ENCODE data around the gene SPINK1.
"Not testable (repeated sequence)": the region's sequence is repeated elsewhere in the genome, so short reads cannot be mapped to it uniquely, and the experiment has no call there.

Gene SPINK1

GRCh38 chr5:147805030-147805454 lies 26.4 kb downstream of the SPINK1 start:
- DNase-seq (ENCODE audit: low read depth) = no peak

DNA sequence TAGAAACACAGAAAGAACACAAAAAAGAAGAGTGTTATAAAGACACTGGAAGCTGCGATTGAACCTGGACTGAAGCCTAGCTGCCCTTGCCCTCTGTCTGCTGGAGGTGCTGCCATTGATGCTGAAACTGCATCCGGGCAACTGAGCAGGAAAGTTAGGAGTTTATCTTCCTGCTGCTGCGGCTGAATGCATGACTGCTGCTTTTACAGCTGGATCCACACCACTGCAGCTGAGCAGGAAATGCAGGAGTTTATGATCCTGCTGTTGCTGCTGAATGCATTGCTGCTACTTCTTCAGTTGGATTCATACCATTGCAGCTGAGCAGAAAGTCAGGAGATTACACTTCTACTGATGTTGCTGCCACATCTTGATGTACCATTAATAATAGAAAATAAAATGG lies 27.1 kb downstream of the SPINK1 start:
- DNase-seq (ENCODE audit: low read depth) = no peak

DNA sequence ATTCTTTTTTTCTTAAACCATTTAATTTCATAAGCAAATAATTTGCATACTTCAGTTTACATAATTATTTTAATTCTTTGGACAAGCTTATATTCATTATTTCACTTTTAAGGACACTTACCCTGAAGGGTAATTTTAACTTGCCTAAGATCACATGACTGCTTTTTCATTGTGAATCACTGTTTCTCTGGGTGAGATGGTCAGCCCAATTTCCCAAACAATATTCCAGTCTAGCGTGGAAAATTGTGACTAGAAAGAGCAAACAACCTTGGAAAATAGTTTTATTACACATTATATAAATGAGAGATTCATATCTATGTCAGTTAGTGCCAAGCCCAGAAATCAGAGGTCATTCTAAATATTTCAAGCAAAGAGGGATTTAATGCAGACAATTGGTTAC lies 27.5 kb downstream of the SPINK1 start:
- DNase-seq (ENCODE audit: low read depth) = no peak

DNA sequence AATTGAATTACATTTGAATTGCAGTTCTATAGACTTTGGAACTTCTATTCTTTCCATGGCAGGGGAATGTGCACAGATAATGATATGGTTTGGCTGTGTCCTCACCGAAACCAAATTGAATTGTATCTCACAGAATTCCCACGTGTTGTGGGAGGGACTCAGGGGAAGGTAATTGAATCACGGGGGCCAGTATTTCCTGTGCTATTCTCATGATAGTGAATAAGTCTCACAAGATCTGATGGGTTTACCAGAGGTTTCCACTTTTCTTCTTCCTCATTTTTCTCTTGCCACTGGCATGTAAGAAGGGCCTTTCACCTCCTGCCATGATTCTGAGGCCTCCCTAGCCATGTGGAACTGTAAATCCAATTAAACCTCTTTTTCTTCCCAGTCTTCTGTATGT lies 28.3 kb downstream of the SPINK1 start:
- DNase-seq (ENCODE audit: low read depth) = not testable (repeated sequence)

- no peak for DNase-seq (ENCODE audit: low read depth)
Measured at GRCh38 chr5:147801461-147801860, 30.0 kb downstream of the SPINK1 start.

- DNase-seq (ENCODE audit: low read depth) = no peak
Measured at GRCh38 chr5:147800491-147800890, 31.0 kb downstream of the SPINK1 start.

DNA sequence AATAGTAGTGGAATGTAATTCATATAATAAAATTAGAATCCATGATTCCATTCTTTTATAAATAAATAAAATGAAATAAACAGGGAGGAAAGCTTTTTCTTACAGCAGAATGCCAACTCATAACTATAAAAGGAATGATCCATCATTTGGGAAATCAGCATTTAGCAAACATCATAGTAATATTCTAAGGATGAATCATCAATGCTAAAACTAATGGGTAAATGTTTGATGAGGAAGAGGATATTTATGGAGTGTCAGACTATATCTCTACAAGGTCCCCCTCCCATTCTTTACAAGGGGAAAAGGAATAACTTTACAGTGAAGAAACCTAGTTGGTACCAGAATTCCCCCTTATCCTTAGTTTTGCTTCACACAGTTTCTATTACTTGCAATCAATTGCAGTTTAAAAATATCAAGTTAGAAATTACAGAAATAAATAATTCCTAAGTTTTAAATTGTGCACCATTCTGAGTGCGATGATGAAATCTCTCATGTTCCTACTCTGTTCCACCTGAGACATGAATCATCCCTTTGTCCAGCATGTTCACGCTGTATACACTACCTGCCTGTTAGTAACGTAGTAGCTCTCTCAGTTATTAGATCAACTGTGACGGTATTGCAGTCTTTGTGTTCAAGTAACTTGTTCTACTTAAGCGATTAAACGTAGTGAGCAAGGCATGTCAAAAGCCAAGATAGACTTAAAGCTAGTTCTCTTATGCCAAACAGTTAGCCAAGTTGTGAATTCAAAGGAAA lies 34.7 kb downstream of the SPINK1 start:
- no peak for DNase-seq (ENCODE audit: low read depth)

GRCh38 chr5:147791181-147791580 lies 40.3 kb downstream of the SPINK1 start:
- no peak for DNase-seq (ENCODE audit: low read depth)

DNA sequence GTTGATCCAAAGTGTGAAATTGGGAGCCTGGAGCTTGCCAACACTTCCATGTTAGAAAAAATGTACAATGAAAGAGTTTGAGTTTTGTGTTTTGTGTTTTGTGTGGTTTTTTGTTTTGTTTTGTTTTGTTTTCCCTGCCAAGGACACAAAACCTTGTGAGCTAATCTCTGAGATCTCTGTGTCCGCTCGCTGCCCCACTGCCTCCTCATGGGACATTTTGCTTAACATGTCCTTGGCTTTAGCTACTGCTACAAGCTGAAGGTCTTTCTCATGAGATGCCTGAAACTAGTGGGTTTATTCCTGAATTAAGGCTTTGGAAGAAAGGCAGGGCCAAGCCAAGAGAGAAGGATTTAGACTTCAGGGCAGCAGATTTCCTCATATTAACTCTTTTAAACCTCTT lies 41.7 kb downstream of the SPINK1 start:
- no peak for DNase-seq (ENCODE audit: low read depth)

GRCh38 chr5:147788023-147788422 lies 43.4 kb downstream of the SPINK1 start:
- DNase-seq (ENCODE audit: low read depth) = no peak

DNA sequence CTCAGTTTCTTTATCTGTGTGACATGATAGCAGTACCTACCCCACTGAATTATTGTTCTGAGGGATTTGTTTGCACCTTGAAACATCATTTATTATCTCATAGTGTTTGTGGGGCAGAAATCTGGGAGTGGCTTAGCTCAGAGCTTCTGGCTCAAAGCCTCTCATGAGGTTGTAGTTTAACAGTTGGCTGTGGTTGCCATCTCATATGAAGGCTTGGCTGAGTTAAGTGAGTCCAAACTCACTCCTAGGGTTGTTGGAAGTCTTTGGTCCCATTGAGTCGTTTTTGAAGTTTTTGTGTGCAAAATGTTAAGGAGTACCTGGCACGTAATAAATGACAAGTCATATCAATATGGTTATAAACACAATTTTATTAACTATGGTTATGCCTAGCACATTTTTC lies 45.3 kb downstream of the SPINK1 start:
- DNase-seq (ENCODE audit: low read depth) = no peak

- no peak for DNase-seq (ENCODE audit: low read depth)
Measured at GRCh38 chr5:147784146-147784987, 47.1 kb downstream of the SPINK1 start.

DNA sequence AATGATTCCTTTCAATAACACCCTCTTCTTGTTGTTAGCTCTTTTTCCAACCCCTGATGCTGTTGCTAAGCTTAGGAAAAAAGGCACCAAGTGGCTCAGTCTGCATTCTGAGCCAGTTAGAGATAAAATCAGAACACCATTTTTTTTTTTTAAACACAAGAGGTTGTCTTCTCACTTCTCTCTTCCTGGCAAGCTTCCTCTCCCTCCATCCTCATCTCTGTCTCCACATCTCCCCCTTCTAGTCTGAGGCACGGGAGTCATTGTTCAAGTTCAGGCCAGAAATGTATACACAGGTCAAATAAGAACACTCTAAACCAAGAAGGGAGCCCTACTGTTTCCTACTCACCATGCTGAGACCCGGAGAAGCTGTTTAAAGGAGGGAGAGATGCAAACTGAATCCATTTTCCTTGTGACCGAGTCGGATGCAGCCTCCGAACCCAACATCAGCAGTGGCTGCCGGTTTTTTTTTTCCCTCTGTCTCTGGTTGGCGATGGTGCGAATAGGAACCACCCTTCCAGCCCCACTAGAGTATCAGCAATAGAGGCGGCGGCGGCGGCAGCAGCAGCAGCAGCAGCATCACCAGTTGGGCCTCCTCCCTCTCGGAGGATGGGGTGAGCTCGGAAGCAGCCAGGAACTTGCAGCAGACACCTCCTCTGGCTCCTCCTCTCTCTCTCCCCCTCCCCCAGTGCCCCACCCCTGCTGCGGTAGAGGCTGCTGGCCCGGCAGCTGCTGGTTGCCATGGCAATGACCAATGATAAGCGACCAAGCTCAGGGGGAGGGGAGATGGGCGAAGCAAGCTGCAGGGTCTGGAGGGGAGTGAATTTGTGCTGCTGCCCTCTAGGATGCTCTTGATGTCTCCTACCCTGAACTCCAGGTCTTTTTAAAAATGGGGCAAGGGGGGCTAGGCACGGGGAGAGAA lies 49.1 kb downstream of the SPINK1 start, which contains the start of gene JAKMIP2:
Gene JAKMIP2 (minus strand): TSS at position 619 of the 919 bp plus-strand sequence. CDS start 110,922 bp downstream, outside the sequence.
- peak; percentile 42 for DNase-seq (ENCODE audit: low read depth)

DNA sequence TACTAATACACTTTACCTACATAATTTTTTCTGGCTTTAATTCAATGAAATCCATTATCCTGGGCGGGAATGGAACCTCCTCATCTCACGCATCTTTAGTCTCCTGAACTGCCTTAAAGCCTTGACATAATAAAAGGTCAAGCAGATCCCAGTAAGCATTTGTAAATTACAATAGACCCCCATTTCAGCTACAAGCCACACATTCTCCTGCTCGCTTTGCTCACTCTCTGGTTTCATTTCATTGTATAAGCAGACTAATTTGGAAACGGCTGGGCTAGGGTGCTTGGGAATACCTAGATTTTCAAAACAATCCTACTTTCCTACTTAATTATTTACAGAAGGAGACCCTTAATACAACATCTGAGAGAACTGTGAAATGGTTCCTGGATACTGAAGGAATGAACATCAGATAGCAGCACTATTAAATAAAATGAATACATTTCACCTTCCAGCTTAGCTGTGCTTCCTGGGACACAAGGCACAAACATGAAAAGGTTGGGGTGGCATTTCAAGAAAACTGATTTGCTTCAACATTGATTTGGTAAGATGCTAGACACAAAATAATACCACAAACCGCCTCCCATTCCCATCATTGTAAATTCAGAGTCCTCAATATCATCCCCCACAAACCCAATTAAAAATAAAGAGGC lies 50.4 kb downstream of the SPINK1 start:
- no peak for DNase-seq (ENCODE audit: low read depth)

DNA sequence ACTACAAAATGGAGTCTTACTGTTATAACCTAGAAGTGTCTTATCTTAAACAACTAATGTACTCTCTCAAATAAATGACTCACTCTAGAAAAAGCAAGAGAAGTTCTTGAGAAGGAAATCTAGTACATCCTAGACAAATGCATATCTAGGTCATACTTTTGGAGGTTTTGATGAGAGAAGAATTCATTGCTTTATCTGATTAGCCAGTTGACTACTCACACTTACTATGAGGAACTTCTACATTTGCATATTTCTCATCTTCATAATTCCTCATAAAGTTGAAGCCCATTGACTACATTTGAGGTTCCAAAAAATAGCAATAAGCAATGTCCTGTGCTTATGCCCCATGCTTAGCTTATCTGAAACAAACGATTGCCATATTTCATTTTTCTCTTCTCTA lies 51.8 kb downstream of the SPINK1 start:
- no peak for DNase-seq (ENCODE audit: low read depth)

- DNase-seq (ENCODE audit: low read depth) = no peak
Measured at GRCh38 chr5:147776989-147777388, 54.5 kb downstream of the SPINK1 start.
